Panc1 (cell line): ENCODE measurements around the gene LEKR1. TPM values are rescaled to one million over a fixed set of nuclear protein-coding genes. Genes with fewer than 3 reads are reported as not detected.
A peak's percentile ranks its signal among the peaks of the same experiment; 100 is the strongest.
"Not testable (repeated sequence)": the region's sequence is repeated elsewhere in the genome, so short reads cannot be mapped to it uniquely, and the experiment has no call there.

ENCODE experiments used
- ATAC-seq: fragments of 200-7000 bp; cut with Tn5 transposase; 2 replicates; pipeline ENCODE4 v1.9.1; 2020; ENCODE audit warnings: mild to moderate bottlenecking, moderate library complexity
- BruUV-seq: library from RNA; stranded (reverse); fragments of 400-500 nt; replicated peaks from 2 replicates; lab custom pipeline; 2021; lab: Mats Ljungman, UMichigan
- CTCF ChIA-PET: fragments of 300-600 bp; sonication (Branson Sonifier 250); formaldehyde crosslinking; loops from one replicate; lab custom pipeline; 2022; ENCODE audit warnings: antibody characterized with exemption; lab: Charles Lee
- POLR2A ChIA-PET: fragments of 300-600 bp; sonication (Branson Sonifier 250); formaldehyde crosslinking; loops from one replicate; lab custom pipeline; 2022; ENCODE audit warnings: antibody characterized with exemption; lab: Charles Lee
- DNase-seq: peaks from one replicate; pipeline ENCODE4 v3.0.0-alpha.2; 2010; ENCODE audit warnings: low read depth, low spot score
- H3K27ac ChIP-seq: 2 replicates; pipeline ENCODE4 v1.5.1; 2011; ENCODE audit warnings: mild to moderate bottlenecking, low read length, inconsistent platforms
- H3K27me3 ChIP-seq: fragments of 200-500 bp; sonication (Bioruptor generic); 2 replicates; pipeline ENCODE4 v1.6.0; 2014; ENCODE audit warnings: low read length, inconsistent platforms; ENCODE audit not compliant: control insufficient read depth, insufficient read depth
- H3K36me3 ChIP-seq: fragments of 200-500 bp; sonication (Bioruptor generic); 2 replicates; pipeline ENCODE4 v1.5.1; 2014; ENCODE audit warnings: inconsistent platforms, mild to moderate bottlenecking, low read length, moderate library complexity; ENCODE audit not compliant: control insufficient read depth, insufficient read depth
- H3K4me1 ChIP-seq: 2 replicates; pipeline ENCODE4 v1.5.1; 2011; ENCODE audit warnings: inconsistent platforms, mild to moderate bottlenecking, low read length, moderate library complexity; ENCODE audit not compliant: control insufficient read depth, insufficient read depth
- H3K4me3 ChIP-seq, 2 experiments: 2 replicates each; pipeline ENCODE4 v1.5.1; 2011 to 2012; ENCODE audit warnings: low read depth in 2 of 2, low read length in 2 of 2, mild to moderate bottlenecking in 2 of 2, inconsistent platforms in 1 of 2, moderate library complexity in 1 of 2
- H3K9me3 ChIP-seq: fragments of 200-500 bp; sonication (Bioruptor generic); 2 replicates; pipeline ENCODE4 v1.5.1; 2014; ENCODE audit warnings: low read depth, mild to moderate bottlenecking, inconsistent platforms, low read length, moderate library complexity; ENCODE audit not compliant: control insufficient read depth, insufficient read depth
- POLR2AphosphoS5 ChIP-seq: IDR thresholded peaks from 2 replicates; pipeline ENCODE4 v1.6.1; 2012; ENCODE audit warnings: mild to moderate bottlenecking, low read depth, low read length, moderate library complexity
- SIN3A ChIP-seq: IDR thresholded peaks from 2 replicates; pipeline ENCODE4 v1.6.1; 2012; ENCODE audit warnings: low read depth, mild to moderate bottlenecking, low read length, moderate library complexity, borderline replicate concordance; ENCODE audit not compliant: insufficient read depth
- TCF7L2 ChIP-seq: IDR thresholded peaks from 2 replicates; pipeline ENCODE4 v1.6.1; 2011; ENCODE audit warnings: mild to moderate bottlenecking, low read depth, low read length, inconsistent platforms
- in situ Hi-C: cut with HindIII; loops from 2 replicates; pipeline ENCODE4 v1.10.0; 2016; ENCODE audit warnings: low sequenced_read_pairs, low pct_unique_long_range_greater_than_20kb
- intact Hi-C: fragments of 100-400 bp; cut with micrococcal nuclease; formaldehyde crosslinking; loops from one replicate; pipeline ENCODE4 v1.10.0; 2022; ENCODE audit not compliant: unreplicated experiment
- total RNA-seq: library from RNA; stranded (reverse); gene quantifications from one replicate; pipeline ENCODE4 v1.2.1, GENCODE V29; 2021; ENCODE audit not compliant: unreplicated experiment

Gene LEKR1
- total RNA-seq, 1 experiment from 2014 or later, result not detected

- no peak for TF ChIP-seq TCF7L2
Observed at GRCh38 chr3:156819842-156820691, 6.1 kb upstream of the LEKR1 start (continued).

- no peak for TF ChIP-seq SIN3A
- no peak overlapping the region for H3K27ac ChIP-seq
- H3K4me1 ChIP-seq, result peaks cover 24% of the 10 kb centered on the region
- no TSS peak for BruUV-seq
- in situ Hi-C loops, result no loop called here
- H3K36me3 ChIP-seq, result no peaks in the 10 kb centered on the region
- H3K9me3 ChIP-seq, result no peaks in the 10 kb centered on the region
- ChIA-PET POLR2A (no interaction called here), CTCF (no interaction called here)
- H3K4me3 ChIP-seq, result no peak overlapping the region
- DNase-seq (no peak), ATAC-seq (no peak)
- no peaks in the 10 kb centered on the region for H3K27me3 ChIP-seq
- intact Hi-C loops, result no loop called here
Observed at GRCh38 chr3:156820692-156821080, 5.5 kb upstream of the LEKR1 start.

DNA sequence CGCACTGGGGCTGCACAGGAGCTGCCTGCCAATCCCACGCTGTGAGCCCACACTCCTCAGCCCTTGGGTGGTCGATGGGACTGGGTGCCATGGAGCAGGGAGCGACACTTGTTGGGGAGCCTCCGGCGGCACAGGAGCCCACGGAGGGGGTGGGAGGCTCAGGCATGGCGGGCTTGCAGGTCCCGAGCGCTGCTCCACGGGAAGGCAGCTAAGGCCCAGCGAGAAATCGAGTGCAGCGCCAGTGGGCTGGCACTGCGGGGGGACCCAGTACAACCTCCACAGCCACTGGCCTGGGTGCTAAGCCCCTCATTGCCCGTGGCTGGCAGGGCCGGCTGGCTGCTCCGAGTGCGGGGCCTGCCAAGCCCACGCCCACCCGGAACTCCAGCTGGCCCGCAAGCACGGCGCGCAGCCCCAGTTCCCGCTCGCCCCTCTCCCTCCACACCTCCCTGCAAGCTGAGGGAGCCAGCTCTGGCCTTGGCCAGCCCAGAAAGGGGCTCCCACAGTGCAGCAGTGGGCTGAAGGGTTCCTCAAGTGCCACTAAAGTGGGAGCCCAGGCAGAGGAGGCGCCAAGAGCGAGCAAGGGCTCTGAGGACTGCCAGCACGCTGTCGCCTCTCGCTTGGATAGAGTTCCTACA, 3.4 kb upstream of the LEKR1 start:
- H3K9me3 ChIP-seq, POLR2A ChIA-PET, BruUV-seq, H3K27me3 ChIP-seq, H3K27ac ChIP-seq, ATAC-seq, H3K36me3 ChIP-seq, in situ Hi-C loops, H3K4me3 ChIP-seq, DNase-seq, CTCF ChIA-PET, intact Hi-C loops: not testable (repeated sequence)
- peaks cover 17% of the 10 kb centered on the region for H3K4me1 ChIP-seq

GRCh38 chr3:156825795-156826143, 384 bp upstream of the LEKR1 start:
- ATAC-seq (no peak), DNase-seq (no peak)
- H3K27ac ChIP-seq, result no peak overlapping the region
- H3K27me3 ChIP-seq, result no peaks in the 10 kb centered on the region
- peak overlapping the region in 1 of 2 experiments; percentile 28; a peak in 1 of 4 replicates for H3K4me3 ChIP-seq
- no peaks in the 10 kb centered on the region; the same call in 1 of the 2 replicates for H3K36me3 ChIP-seq
- no TSS peak for BruUV-seq
- no peaks in the 10 kb centered on the region for H3K9me3 ChIP-seq
- intact Hi-C loops, result no loop called here
- in situ Hi-C loops, result no loop called here
- H3K4me1 ChIP-seq, result no peaks in the 10 kb centered on the region
- ChIA-PET CTCF (no interaction called here), POLR2A (no interaction called here)
- TF ChIP-seq SIN3A, result no peak
- TF ChIP-seq POLR2AphosphoS5, result no peak
- TF ChIP-seq TCF7L2, result no peak
